Ascending aorta (tissue), 2 donors: ENCODE measurements around the gene XPR1. TPM values are rescaled to one million over a fixed set of nuclear protein-coding genes. Genes with fewer than 3 reads are reported as not detected.

ENCODE experiments used
- DNase-seq, 2 donors: peaks; one replicate each; pipeline ENCODE4 v3.0.0-alpha.2; 2019; ENCODE audit warnings: low spot score in 2 of 2
- H3K27ac ChIP-seq, 2 donors: fragments of 200-600 bp; sonication (generic); one replicate each; pipeline ENCODE4 v1.5.1; 2016 to 2017; ENCODE audit warnings: mild to moderate bottlenecking in 1 of 2
- H3K27me3 ChIP-seq: fragments of 200-600 bp; sonication (generic); one replicate; pipeline ENCODE4 v1.5.1; 2017
- H3K36me3 ChIP-seq, 2 donors: fragments of 200-600 bp; sonication (generic); one replicate each; pipeline ENCODE4 v1.5.1; 2016
- H3K4me1 ChIP-seq, 2 donors: fragments of 200-600 bp; sonication (generic); one replicate each; pipeline ENCODE4 v1.5.1; 2016 to 2017; ENCODE audit warnings: mild to moderate bottlenecking in 1 of 2
- H3K4me3 ChIP-seq, 2 donors: fragments of 200-600 bp; sonication (generic); one replicate each; pipeline ENCODE4 v1.5.1; 2016 to 2017; ENCODE audit warnings: mild to moderate bottlenecking in 1 of 2
- H3K9me3 ChIP-seq, 2 donors: fragments of 200-600 bp; sonication (generic); one replicate each; pipeline ENCODE4 v1.5.1; 2016
- intact Hi-C: fragments of 100-400 bp; cut with DNase I; formaldehyde crosslinking; loops from one replicate; pipeline ENCODE4 v1.15.1; 2023
- total RNA-seq: library from RNA; depleted of rRNA; stranded (reverse); fragments of >200 nt; gene quantifications from one replicate; pipeline ENCODE4 v1.1.0, GENCODE V29; 2016
- TF ChIP-seq, protein P1 (sequence below), 3 experiments: fragments of 200-600 bp in 2 of 3; fragments of 450-650 bp in 1 of 3; sonication (generic) in 2 of 3; IDR thresholded peaks; one replicate each; pipeline ENCODE4 v1.5.1; 2016 to 2019; ENCODE audit warnings: antibody characterized with exemption in 3 of 3, mild to moderate bottlenecking in 1 of 3, moderate library complexity in 1 of 3

Gene XPR1
- total RNA-seq, 1 donor from 2014 or later: 41.6 TPM

DNA sequence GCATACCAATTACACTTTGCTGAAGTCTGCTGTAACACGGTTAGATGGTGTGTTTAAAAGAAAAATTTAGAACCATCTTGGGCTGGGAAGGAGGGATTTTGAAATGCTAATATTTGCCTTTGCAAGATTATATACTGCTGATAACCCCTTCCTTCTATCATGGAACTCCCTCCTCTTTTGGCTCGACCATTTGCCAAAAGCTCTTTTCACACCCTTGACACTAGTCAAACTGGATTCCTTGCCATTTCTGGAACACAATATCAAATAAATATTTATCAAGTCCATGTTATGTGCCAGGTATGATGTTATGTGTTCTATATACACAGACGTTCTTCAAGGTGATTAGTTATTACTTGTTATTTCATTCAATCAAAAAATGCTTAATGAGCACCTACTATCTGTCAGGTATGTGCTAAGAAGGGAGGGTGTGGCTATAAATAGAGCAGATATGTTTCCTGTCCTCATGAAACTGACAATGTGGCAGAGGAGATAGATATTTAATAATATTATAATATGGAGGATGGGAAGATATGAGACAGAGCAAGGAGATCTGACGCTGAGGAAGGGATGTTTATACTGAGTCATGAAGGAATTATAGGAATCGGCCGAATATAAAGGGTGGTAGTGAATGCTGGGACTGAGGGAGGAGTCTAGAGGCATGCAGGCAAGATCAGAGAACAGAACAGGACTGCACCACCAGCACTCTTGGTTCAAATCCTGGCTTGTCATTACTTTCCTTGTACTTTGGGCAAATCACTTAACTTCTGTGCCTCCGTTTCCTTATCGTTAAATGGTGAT lies 16.1 kb upstream of the XPR1 start:
- Histone ChIP-seq H3K27me3 (no peaks in the 10 kb centered on the region), H3K9me3 (no peaks in the 10 kb centered on the region), H3K4me3 (no peak overlapping the region), H3K4me1 (peaks cover 0 to 5% of the 10 kb centered on the region in 2 donors), H3K27ac (no peak overlapping the region), H3K36me3 (no peaks in the 10 kb centered on the region)
- no peak for DNase-seq
- TF ChIP-seq, protein P1, sequence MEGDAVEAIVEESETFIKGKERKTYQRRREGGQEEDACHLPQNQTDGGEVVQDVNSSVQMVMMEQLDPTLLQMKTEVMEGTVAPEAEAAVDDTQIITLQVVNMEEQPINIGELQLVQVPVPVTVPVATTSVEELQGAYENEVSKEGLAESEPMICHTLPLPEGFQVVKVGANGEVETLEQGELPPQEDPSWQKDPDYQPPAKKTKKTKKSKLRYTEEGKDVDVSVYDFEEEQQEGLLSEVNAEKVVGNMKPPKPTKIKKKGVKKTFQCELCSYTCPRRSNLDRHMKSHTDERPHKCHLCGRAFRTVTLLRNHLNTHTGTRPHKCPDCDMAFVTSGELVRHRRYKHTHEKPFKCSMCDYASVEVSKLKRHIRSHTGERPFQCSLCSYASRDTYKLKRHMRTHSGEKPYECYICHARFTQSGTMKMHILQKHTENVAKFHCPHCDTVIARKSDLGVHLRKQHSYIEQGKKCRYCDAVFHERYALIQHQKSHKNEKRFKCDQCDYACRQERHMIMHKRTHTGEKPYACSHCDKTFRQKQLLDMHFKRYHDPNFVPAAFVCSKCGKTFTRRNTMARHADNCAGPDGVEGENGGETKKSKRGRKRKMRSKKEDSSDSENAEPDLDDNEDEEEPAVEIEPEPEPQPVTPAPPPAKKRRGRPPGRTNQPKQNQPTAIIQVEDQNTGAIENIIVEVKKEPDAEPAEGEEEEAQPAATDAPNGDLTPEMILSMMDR (IDR thresholded peaks at IDR 0.05): no peak
- intact Hi-C loops: no loop called here

DNA sequence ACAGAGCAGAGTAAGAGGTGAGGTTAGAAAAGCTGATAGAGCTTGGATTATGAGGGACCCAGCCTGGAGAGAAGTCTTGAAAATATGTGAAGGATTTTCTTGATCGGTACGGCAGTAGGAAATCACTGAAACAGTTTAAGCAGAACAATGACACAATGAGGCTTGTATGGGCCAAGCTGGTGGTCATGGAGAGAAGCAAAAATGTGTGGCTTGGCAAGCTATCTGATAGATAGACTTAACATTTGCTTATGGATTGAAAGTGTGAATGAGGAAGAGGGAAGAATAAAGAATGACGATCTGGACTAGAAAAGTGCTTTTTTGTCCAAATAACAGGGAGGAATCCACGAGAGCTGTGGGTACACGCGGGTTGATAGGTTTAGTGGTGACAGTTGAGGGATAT lies 15.4 kb upstream of the XPR1 start:
- Histone ChIP-seq H3K27me3 (no peaks in the 10 kb centered on the region), H3K27ac (no peak overlapping the region)

DNA sequence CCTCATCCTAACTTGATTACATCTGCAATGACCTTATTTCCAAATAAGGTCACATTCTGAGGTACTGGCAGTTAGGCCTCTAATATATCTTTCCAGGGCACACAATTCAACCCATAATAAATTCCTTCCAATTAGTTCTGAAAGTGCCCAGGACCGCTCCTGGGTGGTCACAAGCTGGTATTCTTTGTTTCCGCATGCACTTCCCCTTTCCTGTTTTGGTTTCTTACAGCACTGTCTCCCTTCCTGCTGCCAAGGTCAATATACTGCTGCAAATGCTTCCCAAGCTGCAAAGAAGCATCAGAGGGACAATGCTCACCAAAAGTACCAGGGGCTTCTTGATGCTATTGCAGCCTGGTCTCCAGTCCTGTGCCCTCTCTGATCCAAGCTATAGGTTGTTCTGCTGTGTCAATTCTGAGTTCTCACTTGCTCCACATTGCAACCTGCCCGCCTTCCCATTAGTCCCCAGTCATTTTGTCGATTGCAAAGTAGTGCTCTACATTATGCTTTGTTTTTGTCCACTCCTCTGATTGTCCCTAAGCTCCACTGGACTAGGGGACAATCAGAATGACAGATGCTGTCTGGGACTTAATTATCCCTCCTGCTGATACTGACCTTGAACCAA lies 13.9 kb upstream of the XPR1 start:
- intact Hi-C loops: no loop called here
- Histone ChIP-seq H3K4me1 (no peaks in the 10 kb centered on the region), H3K36me3 (no peaks in the 10 kb centered on the region), H3K9me3 (no peaks in the 10 kb centered on the region), H3K27ac (no peak overlapping the region), H3K27me3 (no peaks in the 10 kb centered on the region), H3K4me3 (no peak overlapping the region)
- DNase-seq: no peak
- TF ChIP-seq, protein P1 (IDR thresholded peaks at IDR 0.05): no peak

More for the DNA sequence above, 15.4 kb upstream of the XPR1 start:
- Histone ChIP-seq H3K4me3 (no peak overlapping the region), H3K9me3 (no peaks in the 10 kb centered on the region), H3K36me3 (no peaks in the 10 kb centered on the region), H3K4me1 (peaks cover 0 to 4% of the 10 kb centered on the region in 2 donors)
- TF ChIP-seq, protein P1 (IDR thresholded peaks at IDR 0.05): no peak
- no peak for DNase-seq
- intact Hi-C loops: no loop called here

DNA sequence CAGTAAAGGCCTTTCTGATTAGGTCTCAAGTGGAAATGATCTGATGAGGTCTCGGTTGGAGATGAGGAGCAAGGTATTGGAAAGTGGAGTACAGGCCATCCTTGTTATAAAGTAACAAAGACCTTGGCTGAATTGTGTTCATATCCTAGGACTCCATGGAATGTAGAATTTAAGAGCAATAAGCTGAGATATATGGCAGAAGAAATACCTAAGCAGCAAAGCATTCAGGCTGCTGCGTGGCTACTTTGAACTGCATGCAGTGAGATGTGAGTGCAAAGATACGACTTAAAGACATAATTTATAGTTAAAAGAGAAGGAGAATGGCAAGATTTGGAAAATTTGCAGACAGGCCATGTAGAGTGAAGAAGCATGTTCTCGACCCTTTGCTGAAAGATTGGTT lies 11.2 kb upstream of the XPR1 start:
- H3K27me3 ChIP-seq: no peaks in the 10 kb centered on the region
- H3K4me3 ChIP-seq: no peak overlapping the region
- no peak for DNase-seq
- intact Hi-C loops: no loop called here
- H3K4me1 ChIP-seq: no peaks in the 10 kb centered on the region
- H3K36me3 ChIP-seq: no peaks in the 10 kb centered on the region
- H3K27ac ChIP-seq: no peak overlapping the region
- H3K9me3 ChIP-seq: no peaks in the 10 kb centered on the region
- TF ChIP-seq, protein P1 (IDR thresholded peaks at IDR 0.05): no peak

DNA sequence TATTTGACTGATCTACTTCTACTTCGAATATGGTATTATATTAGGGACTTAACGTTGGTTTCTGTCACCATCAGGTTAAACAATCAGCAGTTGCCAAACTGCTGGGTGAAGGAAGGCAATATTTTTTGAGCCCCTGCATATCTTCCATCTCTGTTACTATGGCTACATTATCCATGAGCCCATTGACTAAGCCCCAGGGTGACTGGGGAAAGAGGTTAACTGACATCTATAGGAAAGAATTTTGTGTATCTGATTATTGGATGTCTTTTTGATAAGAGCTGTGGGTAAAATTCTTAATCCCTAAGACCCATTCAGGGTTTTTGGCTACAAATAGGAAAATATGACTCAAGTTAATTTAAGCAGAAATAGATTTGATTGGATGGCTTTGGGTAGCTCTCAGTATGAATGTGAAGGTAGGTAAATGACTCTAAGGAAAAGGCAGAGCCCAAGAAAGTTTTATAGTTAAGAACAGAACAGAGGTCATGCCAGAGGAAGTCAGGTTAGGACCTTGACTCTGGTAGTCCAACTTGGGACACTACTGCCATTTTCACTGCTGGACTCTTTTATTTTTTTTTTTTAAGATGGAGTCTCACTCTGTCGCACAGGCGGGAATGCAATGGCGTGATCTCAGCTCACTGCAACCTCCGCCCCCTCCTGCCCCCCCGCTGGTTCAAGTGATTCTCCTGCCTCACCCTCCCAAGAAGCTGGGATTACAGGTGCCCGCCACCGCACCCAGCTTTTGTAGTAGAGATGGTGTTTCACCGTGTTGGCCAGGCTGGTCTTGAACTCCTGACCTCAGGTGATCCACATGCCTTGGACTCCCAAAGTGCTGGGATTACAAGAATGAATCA lies 8.9 kb upstream of the XPR1 start:
- H3K27me3 ChIP-seq: no peaks in the 10 kb centered on the region
- TF ChIP-seq, protein P1 (IDR thresholded peaks at IDR 0.05): no peak
- intact Hi-C loops: no loop called here
- DNase-seq: no peak
- H3K9me3 ChIP-seq: no peaks in the 10 kb centered on the region
- H3K27ac ChIP-seq: no peak overlapping the region
- no peaks in the 10 kb centered on the region for H3K36me3 ChIP-seq
- no peak overlapping the region for H3K4me3 ChIP-seq
- H3K4me1 ChIP-seq: no peaks in the 10 kb centered on the region
